Gastroesophageal sphincter (tissue), 4 donors: Measurements from ENCODE around the gene ITPKB. TPM values are rescaled to one million over a fixed set of nuclear protein-coding genes. Genes with fewer than 3 reads are reported as not detected.

Experiments
- ATAC-seq: fragments of 150-250 bp; one replicate; pipeline ENCODE4 v1.9.1; 2016; ENCODE audit warnings: mild to moderate bottlenecking, moderate library complexity
- H3K27ac ChIP-seq, 4 donors: fragments of 200-600 bp; sonication (generic) in 3 of 4; 1 replicate in 3 of 4; 2 replicates in 1 of 4; pipeline ENCODE4 v1.5.1; 2016 to 2019
- H3K27me3 ChIP-seq: fragments of 200-600 bp; sonication (generic); one replicate; pipeline ENCODE4 v1.5.1; 2019
- H3K36me3 ChIP-seq, 2 donors: fragments of 200-600 bp; sonication (generic); one replicate each; pipeline ENCODE4 v1.5.1; 2019; ENCODE audit warnings: control low read depth in 1 of 2
- H3K4me1 ChIP-seq, 3 donors: fragments of 200-600 bp; sonication (generic); 1 replicate in 2 of 3; 2 replicates in 1 of 3; pipeline ENCODE4 v1.5.1; 2016 to 2019; ENCODE audit warnings: control low read depth in 2 of 3
- H3K4me3 ChIP-seq, 2 donors: fragments of 200-600 bp; sonication (generic); one replicate each; pipeline ENCODE4 v1.5.1; 2019; ENCODE audit warnings: mild to moderate bottlenecking in 1 of 2, moderate library complexity in 1 of 2
- H3K9me3 ChIP-seq, 3 donors: fragments of 200-600 bp; sonication (generic); one replicate each; pipeline ENCODE4 v1.5.1; 2017 to 2019; ENCODE audit warnings: control low read depth in 2 of 3
- EP300 ChIP-seq: sonication (generic); formaldehyde crosslinking; IDR thresholded peaks from one replicate; pipeline ENCODE4 v1.6.1; 2017; ENCODE audit warnings: antibody characterized with exemption, mild to moderate bottlenecking
- POLR2A ChIP-seq, 2 donors: fragments of 450-650 bp; IDR thresholded peaks; one replicate each; pipeline ENCODE4 v1.6.1; 2017; ENCODE audit warnings: antibody characterized with exemption in 2 of 2, mild to moderate bottlenecking in 2 of 2, moderate library complexity in 1 of 2
- POLR2AphosphoS5 ChIP-seq: sonication (generic); formaldehyde crosslinking; IDR thresholded peaks from one replicate; pipeline ENCODE4 v1.6.1; 2017; ENCODE audit warnings: antibody characterized with exemption
- WGBS, 2 donors: methylation state at CpG; one replicate each; pipeline ENCODE4 v1.1.5; 2018; ENCODE audit warnings: low coverage in 1 of 2; 5-methylcytosine and 5-hydroxymethylcytosine counted together
- total RNA-seq, 4 donors: library from RNA; depleted of rRNA; stranded (reverse); fragments of >200 nt; gene quantifications; one replicate each; pipeline ENCODE4 v1.1.0, GENCODE V29; 2016
- TF ChIP-seq, protein P1 (sequence below), 4 experiments: fragments of 200-600 bp in 2 of 4; fragments of 450-650 bp in 2 of 4; sonication (generic) in 1 of 4; IDR thresholded peaks; one replicate each; pipeline ENCODE4 v1.5.1; 2017 to 2019; ENCODE audit warnings: antibody characterized with exemption in 4 of 4, mild to moderate bottlenecking in 2 of 4, moderate library complexity in 2 of 4

Gene ITPKB
- total RNA-seq, 4 donors from 2014 or later: 75.0 to 184 (median 94.2) TPM

DNA sequence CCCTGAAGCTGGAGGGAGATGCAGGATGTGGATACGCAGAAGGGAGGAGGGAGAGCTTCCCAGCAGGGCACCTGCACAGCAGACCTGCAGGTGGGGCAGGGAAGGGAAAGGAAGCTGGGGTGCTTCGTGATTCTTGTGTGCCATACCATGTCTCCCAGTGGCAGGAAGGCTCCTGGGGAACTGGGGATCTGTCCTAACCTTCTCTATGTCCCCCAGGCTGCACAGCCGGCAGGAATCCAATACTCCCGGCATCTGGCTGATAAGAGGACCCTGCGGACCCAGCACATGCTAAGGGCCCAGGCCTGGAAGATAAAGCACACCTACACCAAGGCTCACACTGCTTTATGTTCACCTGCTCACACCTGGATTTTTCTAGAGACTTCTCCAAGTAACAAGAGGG, 79.4 kb downstream of the ITPKB start:
- Histone ChIP-seq H3K36me3 (no peaks in the 10 kb centered on the region), H3K4me1 (peaks cover 0 to 98% (median 41%) of the 10 kb centered on the region in 3 donors), H3K4me3 (no peak overlapping the region), H3K9me3 (no peaks in the 10 kb centered on the region), H3K27ac (peak overlapping the region in 1 of 4 donors; percentile 73), H3K27me3 (no peaks in the 10 kb centered on the region)
- ATAC-seq: no peak
- TF ChIP-seq POLR2AphosphoS5: no peak
- TF ChIP-seq, protein P1, sequence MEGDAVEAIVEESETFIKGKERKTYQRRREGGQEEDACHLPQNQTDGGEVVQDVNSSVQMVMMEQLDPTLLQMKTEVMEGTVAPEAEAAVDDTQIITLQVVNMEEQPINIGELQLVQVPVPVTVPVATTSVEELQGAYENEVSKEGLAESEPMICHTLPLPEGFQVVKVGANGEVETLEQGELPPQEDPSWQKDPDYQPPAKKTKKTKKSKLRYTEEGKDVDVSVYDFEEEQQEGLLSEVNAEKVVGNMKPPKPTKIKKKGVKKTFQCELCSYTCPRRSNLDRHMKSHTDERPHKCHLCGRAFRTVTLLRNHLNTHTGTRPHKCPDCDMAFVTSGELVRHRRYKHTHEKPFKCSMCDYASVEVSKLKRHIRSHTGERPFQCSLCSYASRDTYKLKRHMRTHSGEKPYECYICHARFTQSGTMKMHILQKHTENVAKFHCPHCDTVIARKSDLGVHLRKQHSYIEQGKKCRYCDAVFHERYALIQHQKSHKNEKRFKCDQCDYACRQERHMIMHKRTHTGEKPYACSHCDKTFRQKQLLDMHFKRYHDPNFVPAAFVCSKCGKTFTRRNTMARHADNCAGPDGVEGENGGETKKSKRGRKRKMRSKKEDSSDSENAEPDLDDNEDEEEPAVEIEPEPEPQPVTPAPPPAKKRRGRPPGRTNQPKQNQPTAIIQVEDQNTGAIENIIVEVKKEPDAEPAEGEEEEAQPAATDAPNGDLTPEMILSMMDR (IDR thresholded peaks at IDR 0.05): no peak
- TF ChIP-seq EP300: no peak
- no peak for TF ChIP-seq POLR2A (IDR thresholded peaks at IDR 0.05)
- 83% methylated on average over 1 of the region's 5 CpGs; no CpG with 5 or more reads in 1 of the 2 donors for whole genome bisulfite sequencing, 2 donors

DNA sequence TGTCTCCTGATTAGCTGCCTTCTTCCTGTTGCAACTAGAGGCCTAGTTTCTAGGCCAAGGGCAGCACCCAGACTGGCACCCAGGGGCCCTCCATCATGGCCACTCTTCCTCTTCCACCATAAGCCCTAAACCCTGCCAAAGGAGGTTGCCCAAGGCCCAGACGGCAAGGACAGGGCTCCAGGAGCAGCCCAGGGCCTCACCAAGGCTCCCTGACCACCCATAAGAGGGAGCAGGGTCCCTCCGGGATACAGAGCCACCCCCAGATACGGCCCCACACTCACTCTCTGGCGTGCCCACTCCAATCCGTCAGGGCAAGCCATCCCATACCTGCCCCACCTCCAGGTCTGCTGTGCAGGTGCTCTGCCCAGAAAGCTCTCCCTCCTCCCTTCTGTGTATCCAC, 79.9 kb downstream of the ITPKB start:
- Histone ChIP-seq H3K27ac (peak overlapping the region in 1 of 4 donors; percentile 73), H3K9me3 (no peaks in the 10 kb centered on the region), H3K27me3 (no peaks in the 10 kb centered on the region), H3K4me1 (peaks cover 0 to 100% (median 40%) of the 10 kb centered on the region in 3 donors), H3K36me3 (no peaks in the 10 kb centered on the region), H3K4me3 (no peak overlapping the region)
- TF ChIP-seq, protein P1 (IDR thresholded peaks at IDR 0.05): no peak
- TF ChIP-seq POLR2A (IDR thresholded peaks at IDR 0.05): no peak
- no peak for TF ChIP-seq EP300
- no peak for TF ChIP-seq POLR2AphosphoS5
- WGBS, 2 donors: no CpG with 5 or more reads among the region's 5 CpGs
- ATAC-seq: no peak

DNA sequence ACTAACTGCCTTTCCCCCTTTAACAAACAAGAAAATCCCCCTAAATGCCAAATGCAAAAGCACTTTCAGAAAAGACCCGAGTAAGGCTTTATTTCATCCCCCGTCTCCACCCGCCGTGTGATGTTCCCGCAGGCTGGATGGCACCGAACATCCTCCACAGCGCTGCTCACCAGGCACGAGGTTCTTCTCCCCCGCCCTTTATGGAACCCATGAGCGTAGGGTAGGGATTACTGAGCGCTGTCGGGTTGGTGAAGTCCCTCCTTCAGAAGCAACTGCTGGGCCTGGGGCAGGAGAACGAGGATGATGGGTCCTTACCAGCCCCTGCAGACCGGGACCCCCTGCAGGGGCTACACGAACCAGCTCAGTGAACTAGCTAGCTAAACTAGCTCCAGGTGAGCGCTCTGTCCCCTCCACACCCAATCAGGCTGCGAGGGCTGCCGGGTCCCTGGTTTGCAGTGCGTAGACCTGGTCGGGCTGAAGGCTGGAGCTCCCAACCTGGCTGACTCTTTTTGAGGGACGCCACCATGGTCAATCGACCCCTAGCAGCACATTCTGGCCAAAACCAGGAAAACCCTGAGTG, 80.4 kb downstream of the ITPKB start:
- WGBS, 2 donors: 60 to 64% methylated on average over 2 to 6 of the region's 22 CpGs
- ATAC-seq: no peak
- Histone ChIP-seq H3K27me3 (no peaks in the 10 kb centered on the region), H3K4me3 (peak overlapping the region in 1 of 2 donors; percentile 1), H3K9me3 (no peaks in the 10 kb centered on the region), H3K36me3 (no peaks in the 10 kb centered on the region), H3K4me1 (peaks cover 0 to 100% (median 36%) of the 10 kb centered on the region in 3 donors), H3K27ac (peak overlapping the region in 1 of 4 donors; percentile 73)
- no peak for TF ChIP-seq EP300
- TF ChIP-seq POLR2A (IDR thresholded peaks at IDR 0.05): no peak
- TF ChIP-seq, protein P1 (IDR thresholded peaks at IDR 0.05): no peak
- TF ChIP-seq POLR2AphosphoS5: no peak

DNA sequence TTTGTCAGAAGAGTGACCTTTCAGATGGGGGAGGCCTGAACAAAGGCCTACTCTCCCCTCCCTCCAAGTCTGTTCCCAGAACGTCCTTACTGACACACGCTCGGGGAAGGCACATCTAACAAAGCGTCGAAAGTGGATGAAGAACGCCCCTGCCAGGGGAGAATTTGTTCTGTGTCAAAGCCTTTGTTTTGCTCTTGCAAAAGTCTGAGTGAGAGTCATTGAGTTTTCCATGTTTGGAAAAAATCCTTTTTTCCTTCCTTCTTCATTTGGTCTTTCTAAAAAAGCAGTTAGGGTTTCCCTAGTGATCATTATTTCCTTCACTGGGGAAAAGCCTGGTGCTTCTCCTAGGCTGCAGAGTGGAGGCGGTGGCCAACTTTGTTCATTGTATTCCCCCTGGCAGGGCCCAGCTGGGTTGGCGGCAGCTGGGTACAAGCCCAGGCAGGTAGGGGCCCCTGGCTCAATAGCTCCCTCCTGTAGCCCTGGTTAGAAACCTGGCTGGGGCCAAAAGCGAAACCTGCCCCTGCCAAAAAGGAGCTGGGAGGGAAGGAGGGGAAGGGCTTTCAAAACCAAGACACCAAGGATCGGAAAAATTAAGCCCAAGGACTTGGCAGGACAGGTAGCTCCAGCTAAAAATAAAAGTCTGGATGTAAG, 81.1 kb downstream of the ITPKB start:
- peak overlapping the region in 1 of 4 donors; percentile 73 for H3K27ac ChIP-seq
- ATAC-seq: no peak
- peak overlapping the region in 1 of 2 donors; percentile 1 for H3K4me3 ChIP-seq
- H3K4me1 ChIP-seq: peaks cover 0 to 99% (median 30%) of the 10 kb centered on the region in 3 donors
- 6% methylated on average over 3 of the region's 10 CpGs; no CpG with 5 or more reads in 1 of the 2 donors for WGBS, 2 donors
- H3K27me3 ChIP-seq: no peaks in the 10 kb centered on the region
- no peaks in the 10 kb centered on the region for H3K9me3 ChIP-seq
- TF ChIP-seq, protein P1 (IDR thresholded peaks at IDR 0.05): peak in 2 of 4 experiments; percentile 27 to 29
- TF ChIP-seq EP300: no peak
- TF ChIP-seq POLR2AphosphoS5: peak; percentile 68
- no peak for TF ChIP-seq POLR2A (IDR thresholded peaks at IDR 0.05)
- no peaks in the 10 kb centered on the region for H3K36me3 ChIP-seq
